Suppressor macrophage treated with lipopolysaccharide for 4 hours (primary cell): ENCODE measurements around the gene CYP4F8.

Source experiments
- DNase-seq: peaks from one replicate; pipeline ENCODE4 v3.0.0-alpha.2; 2020

CYP4F8 gene

GRCh38 chr19:15616627-15617270, 1.7 kb downstream of the CYP4F8 start:
- no peak for DNase-seq

- DNase-seq = no peak
Observed at GRCh38 chr19:15618321-15618720, 3.3 kb downstream of the CYP4F8 start.

- DNase-seq = no peak
Observed at GRCh38 chr19:15621801-15622200, 6.8 kb downstream of the CYP4F8 start.

- no peak for DNase-seq
Observed at GRCh38 chr19:15622991-15623390, 8.0 kb downstream of the CYP4F8 start.

- DNase-seq = no peak
Observed at GRCh38 chr19:15623711-15624318, 8.8 kb downstream of the CYP4F8 start.

- DNase-seq = no peak
Observed at GRCh38 chr19:15628236-15629002, 13.4 kb downstream of the CYP4F8 start.

- peak; percentile 83 for DNase-seq
Observed at GRCh38 chr19:15629003-15629880, 14.2 kb downstream of the CYP4F8 start.

- DNase-seq = no peak
Observed at GRCh38 chr19:15631817-15632216, 16.8 kb downstream of the CYP4F8 start.

- peak; percentile 56 for DNase-seq
Observed at GRCh38 chr19:15633082-15633835, 18.2 kb downstream of the CYP4F8 start.

- DNase-seq = no peak
Observed at GRCh38 chr19:15634105-15634504, 19.1 kb downstream of the CYP4F8 start.

- no peak for DNase-seq
Observed at GRCh38 chr19:15635016-15635805, 20.2 kb downstream of the CYP4F8 start.

GRCh38 chr19:15636026-15636425, 21.0 kb downstream of the CYP4F8 start:
- no peak for DNase-seq

- DNase-seq = no peak
Observed at GRCh38 chr19:15639596-15639995, 24.6 kb downstream of the CYP4F8 start.

- DNase-seq = peak; percentile 62
Observed at GRCh38 chr19:15640294-15640903, 25.4 kb downstream of the CYP4F8 start, which contains the start of gene CYP4F3. Gene CYP4F3, plus strand, starts transcription at chr19:15640897. Its CDS starts 519 bp downstream, at chr19:15641416.

GRCh38 chr19:15640904-15641597, 26.0 kb downstream of the CYP4F8 start:
- DNase-seq = no peak

GRCh38 chr19:15641901-15642491, 27.0 kb downstream of the CYP4F8 start:
- DNase-seq = peak; percentile 25

GRCh38 chr19:15642807-15643206, 27.8 kb downstream of the CYP4F8 start:
- no peak for DNase-seq

GRCh38 chr19:15643387-15643786, 28.4 kb downstream of the CYP4F8 start:
- DNase-seq = no peak

GRCh38 chr19:15644066-15644741, 29.2 kb downstream of the CYP4F8 start:
- no peak for DNase-seq
